ENCODE results near the gene SCN11A. TPM values are rescaled to one million over a fixed set of nuclear protein-coding genes. Genes with fewer than 3 reads are reported as not detected.

The SCN11A gene
- total RNA-seq, 1 donor from 2014 or later, result 1.9 TPM

DNA sequence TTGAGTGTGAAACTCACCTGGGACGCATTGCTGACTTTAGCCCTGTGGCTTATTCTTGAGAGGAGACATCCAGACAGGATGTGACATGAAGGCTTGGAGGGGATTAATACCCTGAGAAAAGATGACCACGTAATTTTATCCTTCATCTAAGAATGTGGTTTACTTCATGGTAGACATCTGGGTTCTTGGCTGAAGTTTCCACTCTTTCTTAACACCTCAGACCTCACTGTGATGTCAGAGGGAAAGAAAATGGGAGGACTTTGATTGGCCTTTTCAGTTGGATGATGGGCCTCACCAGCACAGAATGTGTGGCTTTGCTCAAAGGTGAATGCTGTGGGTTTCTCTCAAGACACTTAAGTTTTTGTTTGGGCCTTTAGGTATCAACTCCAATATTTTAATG lies 39.2 kb upstream of the SCN11A start:
- Mint-ChIP-seq H3K9me3 (no peaks in the 10 kb centered on the region), H3K4me3 (no peak overlapping the region), H3K27ac (no peak overlapping the region), H3K4me1 (no peaks in the 10 kb centered on the region), H3K36me3 (peaks cover 54% of the 10 kb centered on the region), H3K27me3 (ENCODE audit: low read depth) (no peaks in the 10 kb centered on the region)
- DNase-seq (ENCODE audit: low spot score in 2 of 2, unreplicated experiment in 2 of 2), result no peak
- no peak for TF ChIP-seq CTCF (IDR thresholded peaks at IDR 0.05; ENCODE audit: unreplicated experiment)

- no peaks in the 10 kb centered on the region for H3K4me1 Mint-ChIP-seq
- DNase-seq (ENCODE audit: low spot score in 2 of 2, unreplicated experiment in 2 of 2), result no peak
- H3K27ac Mint-ChIP-seq, result no peak overlapping the region
- H3K27me3 Mint-ChIP-seq (ENCODE audit: low read depth), result no peaks in the 10 kb centered on the region
- H3K36me3 Mint-ChIP-seq, result peaks cover 46% of the 10 kb centered on the region
- no peak for TF ChIP-seq CTCF (IDR thresholded peaks at IDR 0.05; ENCODE audit: unreplicated experiment)
- no peaks in the 10 kb centered on the region for H3K9me3 Mint-ChIP-seq
- no peak overlapping the region for H3K4me3 Mint-ChIP-seq
These were observed 37.1 kb upstream of the SCN11A start for GRCh38 chr3:39088889-39089288.

GRCh38 chr3:39088456-39088855 lies 36.7 kb upstream of the SCN11A start:
- no peak overlapping the region for H3K27ac Mint-ChIP-seq
- no peaks in the 10 kb centered on the region for H3K27me3 Mint-ChIP-seq (ENCODE audit: low read depth)
- DNase-seq (ENCODE audit: low spot score in 2 of 2, unreplicated experiment in 2 of 2), result no peak
- TF ChIP-seq CTCF (IDR thresholded peaks at IDR 0.05; ENCODE audit: unreplicated experiment), result no peak
- H3K36me3 Mint-ChIP-seq, result peaks cover 44% of the 10 kb centered on the region
- no peaks in the 10 kb centered on the region for H3K9me3 Mint-ChIP-seq
- H3K4me3 Mint-ChIP-seq, result no peak overlapping the region
- H3K4me1 Mint-ChIP-seq, result no peaks in the 10 kb centered on the region

DNA sequence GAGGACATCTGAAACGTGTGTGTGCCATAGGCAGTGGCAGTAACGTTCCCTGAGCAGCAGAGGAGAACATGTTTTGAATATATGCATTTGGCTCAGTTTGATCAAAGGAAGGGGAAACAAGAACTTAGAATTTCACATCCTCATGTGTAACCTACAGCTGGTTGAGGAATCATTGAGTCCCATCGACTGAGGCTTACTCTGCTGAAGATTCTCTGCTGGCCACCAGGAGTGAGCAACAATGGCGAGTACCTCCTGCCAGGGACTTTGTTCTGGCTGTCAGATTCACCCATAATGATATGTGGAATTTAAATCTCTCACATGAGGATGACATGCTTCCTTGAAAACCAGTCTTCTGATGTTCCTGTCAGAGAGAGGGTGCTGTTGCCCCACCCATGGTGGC lies 34.4 kb upstream of the SCN11A start:
- no peaks in the 10 kb centered on the region for H3K4me1 Mint-ChIP-seq
- H3K27ac Mint-ChIP-seq, result no peak overlapping the region
- H3K4me3 Mint-ChIP-seq, result no peak overlapping the region
- no peak for DNase-seq (ENCODE audit: low spot score in 2 of 2, unreplicated experiment in 2 of 2)
- no peaks in the 10 kb centered on the region for H3K27me3 Mint-ChIP-seq (ENCODE audit: low read depth)
- no peak for TF ChIP-seq CTCF (IDR thresholded peaks at IDR 0.05; ENCODE audit: unreplicated experiment)
- no peaks in the 10 kb centered on the region for H3K9me3 Mint-ChIP-seq
- peaks cover 53% of the 10 kb centered on the region for H3K36me3 Mint-ChIP-seq

GRCh38 chr3:39082666-39083313 lies 31.0 kb upstream of the SCN11A start:
- Mint-ChIP-seq H3K27me3 (ENCODE audit: low read depth) (no peaks in the 10 kb centered on the region), H3K36me3 (peaks cover 47% of the 10 kb centered on the region), H3K4me3 (no peak overlapping the region)

More at GRCh38 chr3:39082666-39083313, 31.0 kb upstream of the SCN11A start:
- TF ChIP-seq CTCF (IDR thresholded peaks at IDR 0.05; ENCODE audit: unreplicated experiment), result no peak
- no peak overlapping the region for H3K27ac Mint-ChIP-seq
- H3K9me3 Mint-ChIP-seq, result no peaks in the 10 kb centered on the region
- H3K4me1 Mint-ChIP-seq, result no peaks in the 10 kb centered on the region
- DNase-seq (ENCODE audit: low spot score in 2 of 2, unreplicated experiment in 2 of 2), result no peak
